Measurements from ENCODE around the gene RABGGTA. TPM values are rescaled to one million over a fixed set of nuclear protein-coding genes. Genes with fewer than 3 reads are reported as not detected.

Gene RABGGTA
- total and polyA plus RNA-seq, 2 donors (not counting 1 experiment from before 2014, with no cell fraction given): 70.1 to 159 TPM

DNA sequence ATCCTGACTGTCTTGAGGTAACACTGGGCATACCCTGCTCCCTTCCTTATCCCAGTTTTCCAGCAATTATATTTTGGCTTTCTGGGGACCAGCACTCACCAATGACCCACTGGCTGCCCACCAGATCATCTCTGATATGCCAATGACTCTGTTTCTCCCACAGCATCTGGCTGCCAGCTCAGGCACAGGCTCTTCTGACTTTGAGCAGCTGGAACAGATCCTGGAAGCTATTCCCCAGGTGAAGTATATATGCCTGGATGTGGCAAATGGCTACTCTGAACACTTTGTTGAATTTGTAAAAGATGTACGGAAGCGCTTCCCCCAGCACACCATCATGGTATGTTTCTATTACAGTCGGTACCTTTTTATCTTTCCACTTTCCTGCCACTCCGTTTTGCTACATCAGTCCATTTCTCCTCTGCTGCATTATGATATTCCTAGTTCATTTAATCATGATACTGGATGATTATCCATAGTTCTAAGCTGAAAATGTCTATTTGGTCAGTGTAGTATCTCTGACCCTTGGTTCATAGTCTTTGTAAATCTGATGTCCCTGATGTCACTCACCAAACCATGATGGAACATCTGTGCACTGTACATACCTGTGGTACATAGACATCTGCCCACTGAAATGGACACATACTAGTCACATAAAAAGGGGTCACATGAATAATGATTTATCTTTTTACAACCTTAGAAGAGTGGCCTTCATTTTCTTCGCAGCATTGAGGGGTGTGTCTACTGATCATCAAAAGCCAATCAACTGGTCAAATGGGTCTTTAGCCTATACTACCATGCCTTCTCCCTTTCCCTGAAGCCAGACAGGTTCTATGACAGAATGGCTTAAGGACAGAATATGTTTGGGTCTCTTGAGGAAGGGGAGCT lies 35.4 kb downstream of the RABGGTA start:
- ChIA-PET POLR2A (interaction anchor here (0.5 kb wide), 1 partner anchor 85 kb away, joined by 3 read pairs; no protein-coding TSS in a partner anchor), CTCF (interaction anchor here (1.4 to 3.2 kb wide), 4 partner anchors 20 to 196 kb away, joined by 5 to 10 read pairs (median 7); partner anchors contain the start of gene MDP1)
- Histone ChIP-seq H3K79me2 (ENCODE audit: control insufficient read depth, insufficient read depth, low read length) (peaks cover 64% of the 10 kb centered on the region), H2AFZ (ENCODE audit: insufficient read depth, low read depth, low read length, poor library complexity, severe bottlenecking) (no peak overlapping the region), H3K4me2 (replicated peaks; ENCODE audit: low read depth, low read length, poor library complexity, severe bottlenecking) (no peak overlapping the region), H3K9me3 (ENCODE audit: control extremely low read depth in 1 of 3, control insufficient read depth in 2 of 3, insufficient read depth in 1 of 3, low read length in 2 of 3) (no peaks in the 10 kb centered on the region), H3K4me3 (ENCODE audit: control extremely low read depth in 1 of 5, extremely low read depth in 1 of 5, insufficient read depth in 1 of 5, low read depth in 2 of 5, low read length in 4 of 5) (no peak overlapping the region), H4K20me1 (ENCODE audit: control insufficient read depth, insufficient read depth, low read length, poor library complexity, severe bottlenecking) (peaks cover 38% of the 10 kb centered on the region), H3K9ac (ENCODE audit: low read length) (no peak overlapping the region), H3K36me3 (replicated peaks in 1 of 2; ENCODE audit: control extremely low read depth in 1 of 2, control insufficient read depth in 1 of 2, extremely low read depth in 1 of 2, insufficient read depth in 2 of 2, low read length in 1 of 2) (peaks cover 2 to 61% of the 10 kb centered on the region in 2 experiments), H3K27me3 (replicated peaks in 1 of 4; ENCODE audit: control extremely low read depth in 1 of 4, control insufficient read depth in 3 of 4, insufficient read depth in 4 of 4, low read length in 3 of 4) (no peaks in the 10 kb centered on the region), H3K27ac (ENCODE audit: low read length in 2 of 2) (peak overlapping the region in 1 of 2 donors; percentile 41), H3K4me1 (ENCODE audit: control insufficient read depth in 2 of 2, insufficient read depth in 2 of 2, low read length in 2 of 2) (peaks cover 40 to 44% of the 10 kb centered on the region in 2 donors)
- ATAC-seq (ENCODE audit: low read depth) (no peak), DNase-seq (no peak)
- peaks cover 81% of the 10 kb centered on the region for H3K4me1 Mint-ChIP-seq
- H3K4me3 Mint-ChIP-seq: no peak overlapping the region
- H3K27ac Mint-ChIP-seq: peak overlapping the region; percentile 0
- intact Hi-C loops (cut with micrococcal nuclease): no loop called here
- no peaks in the 10 kb centered on the region for H3K9me3 Mint-ChIP-seq (ENCODE audit: insufficient read depth)
- H3K27me3 Mint-ChIP-seq: no peaks in the 10 kb centered on the region
- WGBS (ENCODE audit: insufficient coverage): no CpG with 5 or more reads among the region's 5 CpGs
- no peak for TF ChIP-seq CTCF (IDR thresholded peaks at IDR 0.05)
- TF ChIP-seq EZH2 (IDR thresholded peaks at IDR 0.05; ENCODE audit: borderline replicate concordance, insufficient read depth, low read depth, low read length, poor library complexity, severe bottlenecking): no peak
